SH-SY5Y (cell line): ENCODE measurements around the gene DKK1.

Source experiments
- GATA2 ChIP-seq: IDR thresholded peaks from 2 replicates; pipeline ENCODE4 v1.6.1; 2011; ENCODE audit warnings: mild to moderate bottlenecking, low read depth, low read length
- GATA3 ChIP-seq: IDR thresholded peaks from 2 replicates; pipeline ENCODE4 v1.6.1; 2011; ENCODE audit warnings: low read depth, mild to moderate bottlenecking, low read length, moderate library complexity

GRCh38 chr10:52359441-52359840 lies 45.4 kb downstream of the DKK1 start:
- no peak for TF ChIP-seq GATA2
- TF ChIP-seq GATA3, result no peak
